ENCODE data around the gene MPPE1.
"Not testable (repeated sequence)": the region's sequence is repeated elsewhere in the genome, so short reads cannot be mapped to it uniquely, and the experiment has no call there.

The MPPE1 gene

GRCh38 chr18:11857177-11857887 lies 50.8 kb downstream of the MPPE1 start:
- DNase-seq (ENCODE audit: low spot score) = peak; percentile 98

- not testable (repeated sequence) for DNase-seq (ENCODE audit: low spot score)
Observed at GRCh38 chr18:11854554-11854953, 53.6 kb downstream of the MPPE1 start.

DNA sequence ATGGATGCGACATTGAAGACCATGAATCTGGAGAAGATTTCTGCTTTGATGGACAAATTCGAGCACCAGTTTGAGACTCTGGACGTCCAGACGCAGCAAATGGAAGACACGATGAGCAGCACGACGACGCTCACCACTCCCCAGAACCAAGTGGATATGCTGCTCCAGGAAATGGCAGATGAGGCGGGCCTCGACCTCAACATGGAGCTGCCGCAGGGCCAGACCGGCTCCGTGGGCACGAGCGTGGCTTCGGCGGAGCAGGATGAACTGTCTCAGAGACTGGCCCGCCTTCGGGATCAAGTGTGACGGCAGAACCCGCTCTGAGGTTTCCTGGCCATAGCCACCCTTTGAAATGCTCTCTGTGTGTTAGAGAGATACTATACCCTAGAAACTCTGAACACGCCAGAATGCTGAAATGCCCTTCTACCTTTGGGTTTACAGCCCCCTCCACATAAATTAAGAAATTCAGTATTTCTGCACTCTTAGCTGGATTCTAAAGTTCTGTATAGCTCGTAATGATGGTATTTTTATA lies 56.2 kb downstream of the MPPE1 start:
- peak; percentile 65 for DNase-seq (ENCODE audit: low spot score)

GRCh38 chr18:11851146-11851805 lies 56.8 kb downstream of the MPPE1 start, which contains the start of gene CHMP1B:
Gene CHMP1B, plus strand, starts transcription at chr18:11851413. Its CDS starts 99 bp downstream, at chr18:11851512.
- DNase-seq (ENCODE audit: low spot score) = peak; percentile 96

- peak; percentile 68 for DNase-seq (ENCODE audit: low spot score)
Observed at GRCh38 chr18:11850821-11851145, 57.3 kb downstream of the MPPE1 start.

DNA sequence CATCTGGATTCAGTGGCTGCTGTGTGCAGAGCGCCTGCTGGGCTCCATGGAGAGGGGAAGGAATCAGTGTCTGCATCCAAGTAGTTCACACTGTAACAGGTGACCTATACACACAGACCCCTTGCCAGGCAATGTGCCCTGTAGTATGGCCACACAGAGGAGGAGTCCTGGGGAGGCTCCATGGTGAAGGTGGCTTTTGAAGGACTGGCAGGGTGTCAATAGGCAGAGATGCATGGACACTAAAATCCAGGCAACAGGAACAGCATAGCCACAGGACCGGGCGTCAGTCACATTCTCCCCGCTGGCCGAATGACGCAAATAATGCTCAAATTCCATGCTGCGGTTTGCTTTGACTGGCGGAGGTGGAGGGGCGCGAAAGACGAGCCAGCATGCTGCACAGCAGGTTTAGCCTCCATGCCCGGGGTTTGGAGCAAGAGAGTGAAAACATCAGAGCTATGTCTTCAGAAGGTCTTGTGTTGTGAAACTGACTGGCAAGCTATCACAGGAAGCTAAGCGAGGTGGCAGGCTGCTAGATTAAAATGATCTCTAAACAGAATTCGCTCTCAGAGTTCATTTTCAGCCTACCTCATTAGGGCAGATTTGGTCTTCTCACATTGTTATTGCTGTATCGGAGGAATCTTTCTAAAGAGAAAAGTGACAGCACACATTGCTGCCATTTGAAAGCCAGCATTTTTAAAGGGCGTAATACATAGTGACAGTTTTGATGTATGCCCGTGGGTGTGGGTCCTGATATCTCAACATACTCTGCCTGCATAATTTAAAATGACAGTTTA lies 58.1 kb downstream of the MPPE1 start:
- DNase-seq (ENCODE audit: low spot score) = peak; percentile 82

GRCh38 chr18:11849279-11849678 lies 58.8 kb downstream of the MPPE1 start:
- DNase-seq (ENCODE audit: low spot score) = no peak

- no peak for DNase-seq (ENCODE audit: low spot score)
Observed at GRCh38 chr18:11847811-11848210, 60.3 kb downstream of the MPPE1 start.

GRCh38 chr18:11845654-11846053 lies 62.5 kb downstream of the MPPE1 start:
- no peak for DNase-seq (ENCODE audit: low spot score)

DNA sequence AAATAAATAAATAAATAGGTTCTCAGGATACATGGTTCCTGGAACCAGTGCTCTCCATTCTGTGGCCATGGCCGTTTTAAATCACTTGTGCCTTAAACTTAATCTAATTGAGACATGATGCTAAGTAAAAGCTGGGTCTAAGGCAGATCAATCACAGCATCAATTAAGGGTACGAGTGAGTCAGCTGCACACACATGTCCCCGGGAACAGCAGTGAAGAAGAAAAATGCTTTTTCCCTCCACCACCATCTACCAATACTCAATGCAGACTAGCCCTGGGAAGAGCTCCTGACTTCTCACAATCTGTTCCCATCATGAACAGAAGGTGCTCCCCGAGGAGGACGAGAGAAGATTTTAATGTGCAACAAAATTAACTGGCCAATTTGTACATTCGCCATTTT lies 63.7 kb downstream of the MPPE1 start:
- DNase-seq (ENCODE audit: low spot score) = no peak

DNA sequence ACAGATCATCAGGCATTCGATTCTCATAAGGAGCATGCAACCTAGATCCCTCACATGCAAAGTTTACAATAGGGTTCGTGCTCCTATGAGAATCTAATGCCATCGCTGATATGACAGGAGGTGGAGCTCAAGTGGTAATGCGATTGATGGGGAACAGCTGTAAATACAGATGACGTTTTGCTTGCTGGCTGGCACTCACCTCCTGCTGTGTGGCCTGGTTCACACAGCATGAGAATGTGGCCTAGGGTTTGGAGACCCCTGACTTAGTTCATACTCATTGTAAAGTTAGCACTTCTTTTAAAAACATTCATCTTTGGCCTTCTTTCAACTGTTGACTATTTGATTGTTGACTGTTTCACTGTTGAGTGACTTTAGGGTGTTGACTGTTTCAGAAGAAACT lies 65.6 kb downstream of the MPPE1 start:
- no peak for DNase-seq (ENCODE audit: low spot score)

GRCh38 chr18:11840493-11840892 lies 67.6 kb downstream of the MPPE1 start:
- no peak for DNase-seq (ENCODE audit: low spot score)

GRCh38 chr18:11839556-11839955 lies 68.6 kb downstream of the MPPE1 start:
- DNase-seq (ENCODE audit: low spot score) = no peak

DNA sequence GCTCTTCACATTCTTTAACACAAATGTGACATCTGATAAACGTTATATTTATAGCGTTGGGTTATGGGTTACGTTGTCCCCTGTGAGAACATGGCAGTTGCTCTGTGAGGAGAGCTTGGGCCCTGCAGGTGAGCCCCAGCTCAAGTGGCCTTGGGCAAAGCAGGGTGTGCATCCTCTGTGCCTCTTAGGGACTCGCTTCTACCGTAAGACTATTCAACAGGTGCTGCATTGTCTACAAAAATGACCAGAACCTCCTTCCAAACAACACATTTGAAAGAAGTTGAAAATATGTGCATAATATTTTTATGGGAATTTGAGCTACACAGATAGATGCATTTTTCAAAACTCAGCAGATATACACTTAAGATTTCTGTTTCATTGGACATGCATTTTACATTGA lies 73.3 kb downstream of the MPPE1 start:
- no peak for DNase-seq (ENCODE audit: low spot score)
